RCC 7860 (cell line): ENCODE measurements around the gene SYNE1.
"Not testable (repeated sequence)": the region's sequence is repeated elsewhere in the genome, so short reads cannot be mapped to it uniquely, and the experiment has no call there.

Experiments used
- DNase-seq: peaks from one replicate; pipeline ENCODE4 v3.0.0-alpha.2; 2015; ENCODE audit warnings: low spot score
- FAIRE-seq: peaks from 2 replicates; lab custom pipeline; 2012; peaks lifted over from hg19 to GRCh38; lab: Jason Lieb, UNC

Gene SYNE1, protein sequence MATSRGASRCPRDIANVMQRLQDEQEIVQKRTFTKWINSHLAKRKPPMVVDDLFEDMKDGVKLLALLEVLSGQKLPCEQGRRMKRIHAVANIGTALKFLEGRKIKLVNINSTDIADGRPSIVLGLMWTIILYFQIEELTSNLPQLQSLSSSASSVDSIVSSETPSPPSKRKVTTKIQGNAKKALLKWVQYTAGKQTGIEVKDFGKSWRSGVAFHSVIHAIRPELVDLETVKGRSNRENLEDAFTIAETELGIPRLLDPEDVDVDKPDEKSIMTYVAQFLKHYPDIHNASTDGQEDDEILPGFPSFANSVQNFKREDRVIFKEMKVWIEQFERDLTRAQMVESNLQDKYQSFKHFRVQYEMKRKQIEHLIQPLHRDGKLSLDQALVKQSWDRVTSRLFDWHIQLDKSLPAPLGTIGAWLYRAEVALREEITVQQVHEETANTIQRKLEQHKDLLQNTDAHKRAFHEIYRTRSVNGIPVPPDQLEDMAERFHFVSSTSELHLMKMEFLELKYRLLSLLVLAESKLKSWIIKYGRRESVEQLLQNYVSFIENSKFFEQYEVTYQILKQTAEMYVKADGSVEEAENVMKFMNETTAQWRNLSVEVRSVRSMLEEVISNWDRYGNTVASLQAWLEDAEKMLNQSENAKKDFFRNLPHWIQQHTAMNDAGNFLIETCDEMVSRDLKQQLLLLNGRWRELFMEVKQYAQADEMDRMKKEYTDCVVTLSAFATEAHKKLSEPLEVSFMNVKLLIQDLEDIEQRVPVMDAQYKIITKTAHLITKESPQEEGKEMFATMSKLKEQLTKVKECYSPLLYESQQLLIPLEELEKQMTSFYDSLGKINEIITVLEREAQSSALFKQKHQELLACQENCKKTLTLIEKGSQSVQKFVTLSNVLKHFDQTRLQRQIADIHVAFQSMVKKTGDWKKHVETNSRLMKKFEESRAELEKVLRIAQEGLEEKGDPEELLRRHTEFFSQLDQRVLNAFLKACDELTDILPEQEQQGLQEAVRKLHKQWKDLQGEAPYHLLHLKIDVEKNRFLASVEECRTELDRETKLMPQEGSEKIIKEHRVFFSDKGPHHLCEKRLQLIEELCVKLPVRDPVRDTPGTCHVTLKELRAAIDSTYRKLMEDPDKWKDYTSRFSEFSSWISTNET (N-terminal part only)

GRCh38 chr6:152637296-152638047, at the start of gene SYNE1:
Gene SYNE1, minus strand, starts transcription at chr6:152637362. Its CDS starts 9,031 bp downstream, at chr6:152628331.
- DNase-seq (no peak), FAIRE-seq (no peak)

GRCh38 chr6:152685819-152686218, 48.7 kb upstream of the SYNE1 start:
- DNase-seq (no peak), FAIRE-seq (no peak)

- not testable (repeated sequence) for DNase-seq, FAIRE-seq
Measured at GRCh38 chr6:152682935-152683334, 45.8 kb upstream of the SYNE1 start.

- FAIRE-seq (no peak), DNase-seq (no peak)
Measured at GRCh38 chr6:152682141-152682540, 45.0 kb upstream of the SYNE1 start.

DNA sequence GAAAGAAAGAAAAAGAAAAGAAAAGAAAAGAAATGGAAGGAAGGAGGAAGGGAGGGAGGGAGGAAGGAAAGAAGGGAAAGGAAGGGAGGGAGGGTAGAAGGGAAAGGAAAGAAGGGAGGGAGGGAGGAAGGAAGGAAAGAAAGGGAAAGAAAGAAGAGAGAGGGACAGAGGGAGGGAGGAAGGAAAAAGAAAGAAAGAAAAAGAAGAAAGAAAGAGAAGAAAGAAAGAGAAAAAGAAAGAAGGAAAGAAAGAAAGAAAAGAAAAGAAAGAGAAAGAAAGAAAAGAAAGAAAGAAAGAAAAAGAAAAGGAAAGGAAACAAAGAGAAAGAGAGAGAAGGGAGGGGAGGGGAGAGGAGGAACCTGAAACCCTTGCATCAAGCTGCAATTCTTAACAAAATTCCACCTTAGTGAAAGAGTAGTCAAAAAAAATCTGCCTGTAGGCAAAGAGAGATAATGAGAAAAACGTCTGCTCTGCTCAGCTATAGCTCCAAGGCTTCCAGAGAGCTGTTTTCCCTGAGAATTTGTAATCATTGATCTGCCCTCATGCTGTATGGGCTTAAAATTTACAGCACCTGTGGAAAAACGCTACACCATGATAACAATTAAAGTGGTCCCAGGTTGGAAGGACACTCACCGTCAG, 43.8 kb upstream of the SYNE1 start:
- FAIRE-seq = no peak

GRCh38 chr6:152680151-152680550, 43.0 kb upstream of the SYNE1 start:
- FAIRE-seq = no peak
- no peak for DNase-seq

More for the DNA sequence above, 43.8 kb upstream of the SYNE1 start:
- DNase-seq = no peak

DNA sequence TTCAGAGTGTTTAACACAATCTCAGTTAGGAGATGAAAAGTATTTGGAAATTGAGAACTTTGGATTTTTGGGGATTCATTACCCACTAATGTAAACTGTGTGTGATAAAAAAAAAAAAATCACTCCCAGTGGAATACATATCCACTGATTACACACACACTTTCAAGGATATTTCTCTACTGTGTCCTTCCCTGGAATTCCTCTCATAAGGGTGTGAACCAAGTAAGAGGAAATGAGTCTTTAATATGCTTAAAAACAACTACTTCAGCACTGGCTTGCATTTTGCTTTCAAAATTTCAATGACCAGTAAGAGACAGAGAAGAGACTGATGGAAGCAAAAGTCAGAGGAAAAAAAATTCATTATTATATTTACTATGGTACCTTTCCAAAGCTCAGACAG, 36.1 kb upstream of the SYNE1 start:
- DNase-seq = no peak
- FAIRE-seq = no peak

DNA sequence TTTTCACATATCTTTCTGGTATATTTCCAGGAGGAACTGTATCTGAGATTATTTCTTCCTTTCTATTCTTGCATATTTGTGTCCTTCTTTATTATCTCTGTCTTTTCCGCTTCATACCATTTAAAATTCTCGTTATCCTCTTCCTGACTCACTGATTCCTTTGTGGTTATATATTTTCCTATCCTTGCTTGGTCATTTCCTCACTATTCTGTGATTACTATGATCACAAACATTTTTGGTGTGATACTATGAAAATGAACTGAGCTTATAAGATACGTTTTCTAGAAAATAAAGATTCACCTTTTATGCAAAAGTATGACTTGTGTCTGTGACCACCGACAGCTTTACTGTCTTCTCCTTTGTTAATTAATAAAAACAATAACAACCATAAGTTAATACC, 34.0 kb upstream of the SYNE1 start:
- FAIRE-seq (no peak), DNase-seq (no peak)

DNA sequence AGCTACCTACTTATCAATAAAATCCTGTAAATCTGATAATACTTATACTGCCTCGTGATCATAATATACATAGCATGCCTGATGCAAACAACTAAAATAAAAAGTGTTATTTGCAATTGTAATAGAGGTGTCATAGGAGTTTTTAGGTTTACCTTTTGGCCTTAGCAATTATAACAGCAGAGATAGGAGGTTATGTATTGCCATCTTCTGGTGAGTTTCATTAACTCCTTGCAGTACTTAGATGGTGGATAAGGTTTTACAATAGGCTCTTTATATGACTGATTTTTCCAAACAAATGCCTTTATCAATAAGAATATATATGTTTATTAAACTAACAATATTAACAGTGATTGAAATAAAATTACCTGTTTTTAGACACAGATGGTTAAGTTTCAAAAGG, 32.7 kb upstream of the SYNE1 start:
- DNase-seq (peak; percentile 23), FAIRE-seq (peak; percentile 45)

DNA sequence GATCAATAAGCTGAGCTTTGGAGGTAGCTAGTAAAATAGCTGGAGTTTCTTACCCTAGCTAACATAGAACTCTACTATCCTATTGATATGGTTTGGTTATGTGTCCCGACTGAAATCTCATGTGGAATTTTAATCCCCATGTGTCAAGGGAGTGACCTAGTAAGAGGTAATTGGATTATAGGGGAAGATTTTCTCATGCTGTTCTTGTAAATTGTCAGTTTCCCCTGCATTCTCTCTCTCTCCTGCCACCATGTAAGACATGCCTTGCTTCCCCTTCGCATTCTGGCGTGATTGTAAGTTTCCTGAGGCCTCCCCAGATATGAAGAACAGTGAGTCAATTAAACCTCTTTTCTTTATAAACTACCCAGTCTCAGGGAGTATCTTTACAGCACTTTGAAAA, 24.6 kb upstream of the SYNE1 start:
- no peak for FAIRE-seq
- DNase-seq = no peak

DNA sequence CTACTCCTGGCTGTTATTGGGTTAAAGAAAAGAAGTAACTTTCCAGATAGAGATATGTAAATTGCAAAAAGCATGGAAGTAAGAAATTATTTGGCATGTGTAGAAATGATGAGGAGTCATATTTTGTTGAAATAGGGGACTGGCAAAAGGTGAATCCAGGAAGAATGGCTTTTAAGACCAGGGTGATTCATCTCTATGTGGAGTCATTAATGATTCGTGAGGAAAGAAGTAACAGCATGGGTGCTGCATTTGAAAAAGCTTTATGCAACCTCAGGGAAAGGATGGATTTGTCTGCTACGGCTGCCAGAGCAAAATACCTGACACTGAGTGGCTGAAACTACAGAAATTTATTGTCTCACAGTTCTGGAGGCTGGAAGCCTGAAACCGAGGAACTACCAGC, 14.8 kb upstream of the SYNE1 start:
- no peak for DNase-seq
- no peak for FAIRE-seq

GRCh38 chr6:152648105-152648504, 10.9 kb upstream of the SYNE1 start:
- DNase-seq (no peak), FAIRE-seq (no peak)

DNA sequence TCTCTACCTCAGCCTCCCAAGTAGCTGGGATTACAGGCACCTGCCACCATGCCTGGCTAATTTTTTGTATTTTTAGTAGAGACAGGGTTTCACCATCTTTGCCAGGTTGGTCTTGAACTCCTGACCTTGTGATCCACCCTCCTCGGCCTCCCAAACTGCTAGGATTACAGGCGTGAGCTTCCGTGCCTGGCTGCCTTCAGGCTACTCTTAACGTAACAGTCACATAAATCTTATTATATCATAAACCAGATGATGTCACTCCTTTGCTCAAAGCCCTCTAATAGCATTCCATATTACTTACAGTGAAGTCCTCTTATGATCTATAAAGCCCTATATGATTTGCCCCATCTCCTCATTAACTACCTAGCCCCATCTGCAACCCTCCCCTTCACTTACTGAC, 9.6 kb upstream of the SYNE1 start:
- not testable (repeated sequence) for FAIRE-seq, DNase-seq

DNA sequence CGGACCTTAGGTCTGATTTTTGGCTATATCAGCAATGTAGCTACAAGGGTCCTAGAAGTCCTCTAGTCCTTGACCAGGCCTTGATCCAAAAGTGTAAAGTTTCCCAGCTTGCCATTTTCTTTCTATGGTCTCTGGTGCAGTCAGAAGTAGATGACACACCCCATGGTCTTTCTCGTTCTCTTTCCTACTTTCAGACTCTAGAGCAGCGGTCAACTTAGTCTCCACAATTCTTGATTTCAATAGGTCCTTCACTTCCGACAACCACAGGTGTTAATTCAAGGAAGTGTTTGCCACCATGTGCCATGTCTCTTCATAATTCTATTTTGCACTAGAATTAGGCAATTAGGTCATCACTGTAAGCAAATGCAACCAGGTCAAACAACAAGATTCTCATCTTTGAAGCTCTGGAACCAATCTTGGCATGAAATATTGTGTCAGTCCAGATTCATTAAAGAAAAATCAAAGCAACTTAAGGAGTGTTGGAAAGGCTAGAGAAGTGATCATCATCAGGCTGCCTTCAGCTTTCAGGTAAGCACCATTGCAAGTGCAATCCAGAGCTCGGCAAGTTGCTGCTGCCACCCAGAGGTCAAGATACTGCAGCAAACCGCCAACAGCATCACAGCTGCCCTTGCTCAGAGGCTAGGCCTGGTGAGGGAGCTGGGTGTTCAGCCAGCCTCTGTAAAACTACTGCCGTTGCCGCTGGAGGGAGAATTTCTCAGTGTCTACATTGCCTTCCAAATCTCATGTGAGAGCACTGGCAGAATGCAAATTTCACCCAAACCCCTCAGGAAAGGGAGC, 5.6 kb upstream of the SYNE1 start:
- FAIRE-seq (no peak), DNase-seq (peak; percentile 55)

GRCh38 chr6:152636609-152637295, 410 bp downstream of the SYNE1 start:
- no peak for FAIRE-seq
- peak; percentile 9 for DNase-seq

DNA sequence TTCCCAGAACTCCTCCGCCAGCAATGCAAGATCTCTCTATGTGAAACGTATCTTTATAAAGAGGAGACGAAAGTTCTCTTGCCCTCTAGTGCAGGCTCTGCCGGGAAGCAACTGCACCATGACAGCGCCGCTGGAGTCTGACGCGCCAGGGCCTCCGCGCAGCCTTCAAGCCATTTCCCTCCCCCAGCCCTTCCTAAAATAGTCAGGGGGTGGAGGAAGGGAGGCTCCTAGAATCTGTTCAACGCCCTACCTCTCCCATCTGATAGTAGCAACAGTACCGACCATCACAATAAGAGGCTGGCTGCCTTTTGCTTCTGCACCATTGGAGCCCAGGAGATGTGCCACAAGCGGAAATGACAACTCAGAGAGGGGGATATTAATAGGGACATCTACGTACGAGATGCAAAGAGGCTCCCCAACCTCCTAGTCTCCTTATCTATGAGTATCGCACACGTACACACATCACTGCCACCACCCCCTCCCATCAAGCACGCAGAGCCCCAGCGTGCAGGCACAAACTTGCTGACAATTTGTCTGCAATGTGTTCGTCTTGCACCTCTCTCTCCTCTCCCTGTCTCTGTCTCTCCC, 1.0 kb downstream of the SYNE1 start:
- no peak for DNase-seq
- FAIRE-seq = no peak

DNA sequence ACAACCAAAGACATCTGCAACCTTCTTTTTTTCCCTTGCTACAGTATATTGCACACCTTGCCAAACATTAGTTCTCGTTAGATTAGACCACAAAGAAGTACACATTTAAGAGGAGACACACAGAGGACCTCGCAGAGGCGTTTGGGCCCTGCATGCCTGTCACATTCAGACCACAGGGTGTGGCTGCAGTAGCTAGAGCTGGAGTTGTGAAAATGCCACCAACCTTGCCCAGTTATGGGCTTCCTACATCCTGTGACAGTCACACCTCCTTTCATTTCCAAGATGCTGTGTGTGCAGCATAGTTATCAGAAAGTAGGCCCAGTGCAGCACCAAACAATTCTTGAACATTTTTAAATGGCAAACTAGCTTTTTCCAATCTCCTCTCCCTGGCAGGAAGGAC, 2.4 kb downstream of the SYNE1 start:
- DNase-seq (no peak), FAIRE-seq (no peak)

GRCh38 chr6:152632121-152632782, 4.9 kb downstream of the SYNE1 start:
- FAIRE-seq = no peak
- DNase-seq = no peak
